Measurements from ENCODE around the gene GPR153. TPM values are rescaled to one million over a fixed set of nuclear protein-coding genes. Genes with fewer than 3 reads are reported as not detected.

The GPR153 gene
- total RNA-seq, 1 experiment from 2014 or later, result 6.1 TPM

- no peaks in the 10 kb centered on the region for H3K79me2 ChIP-seq (ENCODE audit: insufficient read depth, low read length)
- H2AFZ ChIP-seq (ENCODE audit: low read depth, low read length, poor library complexity, severe bottlenecking), result no peak overlapping the region
- POLR2A ChIA-PET, result no interaction called here
- no TSS peak for BruUV-seq (replicated peaks)
- no peaks in the 10 kb centered on the region for H3K36me3 ChIP-seq (ENCODE audit: control insufficient read depth in 1 of 2, insufficient read depth in 2 of 2, low read length in 2 of 2)
- no peak for TF ChIP-seq MAX (IDR thresholded peaks at IDR 0.05)
- TF ChIP-seq CTCF (IDR thresholded peaks at IDR 0.05 in 2 of 3, conservative IDR thresholded peaks at IDR 0.05 in 1 of 3; ENCODE audit: borderline replicate concordance in 1 of 3, insufficient read depth in 1 of 3, low read depth in 2 of 3, low read length in 2 of 3), result no peak
- TF ChIP-seq CEBPB (IDR thresholded peaks at IDR 0.05; ENCODE audit: low read depth), result no peak
- TF ChIP-seq SIN3A (IDR thresholded peaks at IDR 0.05; ENCODE audit: low read depth), result no peak
- TF ChIP-seq ZBTB33 (IDR thresholded peaks at IDR 0.05; ENCODE audit: extremely low read depth, insufficient replicate concordance, low read length), result no peak
- no peak for TF ChIP-seq EZH2 (IDR thresholded peaks at IDR 0.05)
- TF ChIP-seq CBX3 (IDR thresholded peaks at IDR 0.05; ENCODE audit: low read depth), result no peak
- TF ChIP-seq YY1 (IDR thresholded peaks at IDR 0.05; ENCODE audit: extremely low read depth, insufficient replicate concordance, low read depth, low read length), result no peak
- TF ChIP-seq ATF3 (IDR thresholded peaks at IDR 0.05), result no peak
- TF ChIP-seq POLR2AphosphoS5 (IDR thresholded peaks at IDR 0.05; ENCODE audit: low read depth, low read length), result no peak
- TF ChIP-seq ELF1 (IDR thresholded peaks at IDR 0.05; ENCODE audit: borderline replicate concordance, low read depth), result no peak
- TF ChIP-seq TCF7L2 (IDR thresholded peaks at IDR 0.05; ENCODE audit: borderline replicate concordance, extremely low read depth, insufficient read depth, insufficient read length), result no peak
- TF ChIP-seq REST (IDR thresholded peaks at IDR 0.05; ENCODE audit: low read depth), result no peak
- no peak for TF ChIP-seq JUND (IDR thresholded peaks at IDR 0.05)
- no peak for TF ChIP-seq EGR1 (IDR thresholded peaks at IDR 0.05; ENCODE audit: low read depth)
- no peak for TF ChIP-seq ZFX (IDR thresholded peaks at IDR 0.05)
- no peak for TF ChIP-seq ZNF274 (IDR thresholded peaks at IDR 0.05; ENCODE audit: low read depth, low read length)
- no peak overlapping the region for H3K9ac ChIP-seq (ENCODE audit: low read length)
- H3K4me2 ChIP-seq (ENCODE audit: low read length), result no peak overlapping the region
- no peaks in the 10 kb centered on the region for H4K20me1 ChIP-seq (ENCODE audit: insufficient read depth)
- H3K27ac ChIP-seq (ENCODE audit: low read depth, low read length), result no peak overlapping the region
- H3K9me3 ChIP-seq (ENCODE audit: control insufficient read depth in 1 of 2, insufficient read depth in 1 of 2, low read depth in 1 of 2, low read length in 2 of 2), result no peaks in the 10 kb centered on the region
- no peak for ATAC-seq
- intact Hi-C loops (cut with micrococcal nuclease), result no loop called here
- H3K4me3 ChIP-seq (replicated peaks in 1 of 2; ENCODE audit: low read depth in 1 of 2, low read length in 2 of 2), result no peak overlapping the region
- no peaks in the 10 kb centered on the region for H3K27me3 ChIP-seq (ENCODE audit: insufficient read depth, low read length)
- no peaks in the 10 kb centered on the region for H3K9me2 ChIP-seq (ENCODE audit: insufficient read depth)
- CTCF ChIA-PET, result no interaction called here
- RAD21 ChIA-PET (ENCODE audit: low non-redundant PET in 1 of 2, low total read pairs in 2 of 2, uncharacterized antibody in 2 of 2, unreplicated experiment in 2 of 2), result no interaction called here
- no peak for DNase-seq (ENCODE audit: low read depth, low spot score)
- peaks cover 15 to 22% of the 10 kb centered on the region in 2 experiments; a peak in 3 of 4 replicates for H3K4me1 ChIP-seq (ENCODE audit: control insufficient read depth in 1 of 2, insufficient read depth in 2 of 2, low read length in 2 of 2)
Measured at GRCh38 chr1:6251233-6251632, 9.7 kb downstream of the GPR153 start.
